LoVo (cell line): Measurements from ENCODE around the gene AJAP1.

ENCODE experiments used
- DNase-seq: peaks from one replicate; pipeline ENCODE4 v3.0.0-alpha.2; 2016; ENCODE audit warnings: low spot score

AJAP1 gene

GRCh38 chr1:4772294-4773010, 118.0 kb downstream of the AJAP1 start:
- no peak for DNase-seq

- no peak for DNase-seq
Measured at GRCh38 chr1:4773226-4773625, 118.8 kb downstream of the AJAP1 start.

- DNase-seq: no peak
Measured at GRCh38 chr1:4775506-4775905, 121.1 kb downstream of the AJAP1 start.

- DNase-seq: peak; percentile 1
Measured at GRCh38 chr1:4778056-4778455, 123.6 kb downstream of the AJAP1 start.

GRCh38 chr1:4781646-4782045, 127.2 kb downstream of the AJAP1 start:
- DNase-seq: no peak

GRCh38 chr1:4784761-4785160, 130.4 kb downstream of the AJAP1 start:
- no peak for DNase-seq

GRCh38 chr1:4786055-4786454, 131.6 kb downstream of the AJAP1 start:
- DNase-seq: no peak

GRCh38 chr1:4787551-4787950, 133.1 kb downstream of the AJAP1 start:
- no peak for DNase-seq

- no peak for DNase-seq
Measured at GRCh38 chr1:4792565-4792964, 138.2 kb downstream of the AJAP1 start.

GRCh38 chr1:4794020-4794780, 139.8 kb downstream of the AJAP1 start:
- no peak for DNase-seq

GRCh38 chr1:4796161-4797015, 142.0 kb downstream of the AJAP1 start:
- no peak for DNase-seq

- DNase-seq: no peak
Measured at GRCh38 chr1:4797016-4797410, 142.6 kb downstream of the AJAP1 start.

GRCh38 chr1:4797429-4797828, 143.0 kb downstream of the AJAP1 start:
- DNase-seq: no peak

- DNase-seq: no peak
Measured at GRCh38 chr1:4801192-4801924, 146.9 kb downstream of the AJAP1 start.

- no peak for DNase-seq
Measured at GRCh38 chr1:4802024-4802423, 147.6 kb downstream of the AJAP1 start.

GRCh38 chr1:4803335-4803734, 148.9 kb downstream of the AJAP1 start:
- no peak for DNase-seq

GRCh38 chr1:4805987-4806386, 151.6 kb downstream of the AJAP1 start:
- no peak for DNase-seq

GRCh38 chr1:4820543-4820942, 166.1 kb downstream of the AJAP1 start:
- DNase-seq: no peak

- DNase-seq: no peak
Measured at GRCh38 chr1:4825800-4826450, 171.5 kb downstream of the AJAP1 start.

- no peak for DNase-seq
Measured at GRCh38 chr1:4830707-4831106, 176.3 kb downstream of the AJAP1 start.

GRCh38 chr1:4836574-4836973, 182.2 kb downstream of the AJAP1 start:
- DNase-seq: no peak
